ENCODE measurements around the gene CYB5B.
"Not testable (repeated sequence)": the region's sequence is repeated elsewhere in the genome, so short reads cannot be mapped to it uniquely, and the experiment has no call there.

CYB5B gene

DNA sequence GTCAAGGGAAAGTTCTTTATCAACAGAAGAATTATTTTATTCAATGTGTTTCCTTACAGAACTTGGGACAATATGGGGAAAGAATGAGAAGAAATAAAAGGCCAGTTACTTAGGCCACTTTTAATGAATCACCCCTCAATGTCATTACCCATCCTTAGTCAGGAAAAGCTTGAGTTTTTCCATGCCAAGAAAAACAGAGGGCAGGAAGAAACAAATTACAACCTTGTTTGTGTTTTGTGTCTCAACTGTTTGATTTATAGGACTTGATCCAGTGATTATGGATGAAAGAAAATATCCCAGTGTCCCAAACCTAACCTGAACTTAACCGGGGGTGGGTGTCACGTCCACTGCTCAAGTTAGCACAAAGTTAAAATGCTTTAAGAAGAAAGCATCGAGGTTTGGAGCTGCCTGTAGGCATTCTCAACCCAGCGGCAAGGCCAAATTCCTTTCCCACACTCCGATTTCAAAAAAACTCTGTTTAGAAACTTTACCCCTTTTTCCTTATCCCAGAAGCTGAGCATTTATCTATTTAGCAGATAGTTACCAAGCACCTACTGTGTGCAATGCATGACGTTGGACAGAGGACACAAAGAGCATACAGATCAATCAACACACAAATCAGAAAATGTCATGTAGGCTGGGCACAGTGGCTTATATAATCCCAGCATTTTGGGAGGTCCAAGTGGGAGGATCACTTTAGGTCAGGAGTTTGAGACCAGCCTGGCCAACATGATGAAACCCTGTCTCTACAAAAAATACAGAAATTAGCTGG lies 14.0 kb upstream of the CYB5B start:
- DNase-seq: no peak

DNA sequence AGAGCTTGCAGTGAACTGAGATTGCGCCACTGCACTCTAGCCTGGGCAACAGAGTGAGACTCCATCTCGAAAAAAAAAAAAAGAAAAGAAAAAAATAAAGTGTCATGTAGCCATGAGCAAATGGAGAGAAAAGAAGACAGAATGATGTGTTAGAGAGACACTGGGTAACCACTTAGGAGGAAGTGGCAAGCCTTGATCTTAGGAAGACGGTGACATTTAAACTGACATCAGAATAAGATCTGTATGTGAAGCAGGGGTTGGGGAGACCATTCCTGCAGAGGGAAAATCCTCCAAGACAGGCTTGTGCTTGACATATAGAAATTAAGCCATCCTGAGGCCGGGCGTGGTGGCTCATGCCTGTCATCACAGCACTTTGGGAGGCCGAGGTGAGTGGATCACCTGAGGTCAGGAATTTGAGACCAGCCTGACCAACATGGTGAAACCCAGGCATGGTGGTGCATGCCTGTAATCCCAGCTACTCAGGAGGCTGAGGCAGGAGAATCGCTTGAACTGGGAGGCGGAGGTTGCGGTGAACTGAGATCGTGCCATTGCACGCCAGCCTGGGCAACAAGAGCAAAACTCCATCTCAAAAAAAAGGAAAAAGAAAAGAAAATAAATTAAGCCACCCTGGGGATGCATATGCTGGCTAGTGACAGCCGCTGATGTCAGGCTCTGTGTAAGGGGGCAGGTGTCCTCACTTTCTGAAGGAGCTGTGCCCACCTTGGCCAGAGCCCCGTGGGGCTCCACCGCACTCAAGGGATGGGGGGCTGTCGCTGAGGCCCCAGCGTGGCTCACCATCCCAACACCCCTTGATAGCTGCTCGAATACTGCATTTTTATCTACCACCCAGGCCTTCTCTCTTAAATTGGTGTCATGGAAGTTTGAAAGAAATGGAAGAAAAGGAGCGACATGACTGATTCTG lies 13.1 kb upstream of the CYB5B start:
- no peak for DNase-seq

DNA sequence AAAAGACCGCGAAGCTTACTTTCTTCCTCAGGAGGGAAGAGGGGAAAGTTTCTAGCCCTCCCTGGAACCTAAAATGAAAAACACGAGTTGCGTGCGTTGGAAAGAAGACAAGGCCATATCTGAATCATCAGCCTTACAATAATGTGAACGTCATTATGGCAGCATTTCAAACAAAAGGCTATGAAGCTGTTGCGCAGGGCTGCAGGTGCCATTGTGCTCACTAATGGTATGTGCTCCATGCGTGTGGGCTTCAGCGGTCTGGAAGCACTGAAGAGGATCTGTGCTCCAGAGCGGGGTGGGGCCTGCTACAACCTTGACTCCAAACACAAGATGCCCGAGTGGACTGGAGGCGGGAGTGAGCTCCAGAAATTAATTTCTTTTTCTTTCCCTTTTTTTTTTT lies 12.1 kb upstream of the CYB5B start:
- no peak for DNase-seq

DNA sequence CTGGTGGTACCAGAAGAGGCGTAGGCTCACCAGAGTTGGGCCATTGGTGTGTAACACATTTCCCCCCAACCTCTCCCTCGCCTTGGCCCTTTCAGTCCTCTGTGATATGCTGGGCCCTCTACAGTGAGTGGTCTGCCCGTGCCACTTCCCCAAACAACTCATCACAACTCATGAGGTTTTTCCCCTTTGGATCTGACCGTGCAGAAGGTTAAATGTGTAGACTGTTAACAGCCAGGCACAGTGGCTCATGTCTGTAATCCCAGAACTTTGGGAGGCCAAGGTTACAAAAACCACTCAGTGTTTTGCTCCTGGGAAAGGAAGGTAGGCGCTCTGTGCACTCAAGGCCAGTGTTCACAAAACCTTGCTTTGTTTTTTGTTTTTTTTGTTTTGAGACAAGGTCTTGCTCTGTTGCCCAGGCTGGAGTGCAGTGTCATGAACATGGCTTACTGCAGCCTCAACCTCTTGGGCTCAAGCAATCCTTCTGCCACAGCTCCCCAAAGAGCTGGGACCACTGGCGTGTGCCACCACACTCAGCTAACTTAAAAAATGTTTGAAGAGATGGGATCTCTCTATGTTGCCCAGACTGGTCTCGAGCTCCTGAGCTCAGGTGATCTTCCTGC lies 11.3 kb upstream of the CYB5B start:
- DNase-seq: no peak

DNA sequence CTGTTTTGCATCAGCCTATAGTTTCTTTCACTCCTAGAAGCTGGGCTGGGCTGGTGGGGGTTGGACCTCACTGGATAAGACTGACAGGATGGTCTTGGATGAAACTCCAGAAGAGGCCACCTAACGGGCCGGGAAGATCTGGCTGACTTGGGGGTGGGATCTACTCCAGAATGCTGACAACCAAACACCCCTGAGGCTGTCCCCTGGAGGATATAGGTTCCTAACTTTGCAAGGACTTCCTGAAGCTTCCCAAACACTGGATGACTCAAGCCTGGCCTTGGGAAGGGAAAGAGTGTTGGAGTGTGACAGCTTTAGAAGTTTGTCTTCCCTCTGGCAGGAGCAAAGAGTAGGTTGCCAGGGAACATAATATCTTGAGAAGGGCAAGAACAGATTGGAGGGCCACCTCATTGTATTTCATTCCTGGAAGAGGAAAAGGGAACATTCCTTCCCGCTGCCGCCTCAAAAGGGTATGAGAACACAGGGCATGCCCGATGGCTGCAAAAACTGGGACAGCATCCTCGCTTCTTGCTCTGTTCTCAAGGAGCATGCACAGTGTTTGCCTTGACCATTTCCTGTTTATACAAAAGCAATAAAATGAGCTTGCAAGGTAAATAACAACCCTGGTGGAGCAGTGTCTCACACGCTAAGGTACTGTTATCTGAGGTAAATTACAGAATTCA lies 6.8 kb upstream of the CYB5B start:
- DNase-seq: peak in 7 of 14 donors; percentile 4 to 56 (median 33)

DNA sequence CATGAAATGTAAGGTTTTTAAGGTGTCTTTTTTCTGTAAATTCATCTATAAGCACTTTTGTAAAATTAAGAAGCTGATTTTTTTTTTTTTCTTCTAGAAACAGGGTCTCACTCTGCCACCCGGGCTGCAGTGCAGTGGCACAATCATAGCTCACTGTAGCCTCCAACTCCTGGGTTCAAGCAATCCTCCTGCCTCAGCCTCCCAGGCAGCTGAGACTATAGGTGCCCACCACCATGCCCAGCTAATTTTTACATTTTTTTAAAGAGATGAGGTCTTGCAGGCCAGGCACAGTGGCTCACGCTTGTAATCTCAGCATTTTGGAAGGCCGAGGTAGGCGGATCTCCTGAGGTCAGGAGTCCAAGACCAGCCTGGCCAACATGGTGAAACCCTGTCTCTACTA lies 4.5 kb upstream of the CYB5B start:
- no peak for DNase-seq

DNA sequence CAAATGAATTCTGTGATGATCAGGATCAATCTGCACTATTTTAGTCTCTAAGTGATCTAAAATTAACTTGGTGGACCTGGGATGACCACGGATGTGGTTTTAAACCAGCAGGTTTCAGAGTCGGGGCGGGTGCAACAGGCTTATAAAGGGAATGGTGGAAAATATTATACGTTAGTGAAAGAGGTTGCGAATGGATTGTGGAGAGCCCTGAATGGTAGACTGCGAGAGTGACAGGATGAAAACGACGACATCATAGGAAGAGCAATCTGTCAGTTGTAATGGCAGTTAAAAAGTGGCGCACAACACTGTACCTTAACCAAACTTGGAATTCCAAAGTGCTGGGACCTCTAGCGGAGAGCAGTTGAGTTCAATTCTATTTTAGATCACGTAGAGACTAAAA lies 1.2 kb upstream of the CYB5B start:
- DNase-seq: no peak

DNA sequence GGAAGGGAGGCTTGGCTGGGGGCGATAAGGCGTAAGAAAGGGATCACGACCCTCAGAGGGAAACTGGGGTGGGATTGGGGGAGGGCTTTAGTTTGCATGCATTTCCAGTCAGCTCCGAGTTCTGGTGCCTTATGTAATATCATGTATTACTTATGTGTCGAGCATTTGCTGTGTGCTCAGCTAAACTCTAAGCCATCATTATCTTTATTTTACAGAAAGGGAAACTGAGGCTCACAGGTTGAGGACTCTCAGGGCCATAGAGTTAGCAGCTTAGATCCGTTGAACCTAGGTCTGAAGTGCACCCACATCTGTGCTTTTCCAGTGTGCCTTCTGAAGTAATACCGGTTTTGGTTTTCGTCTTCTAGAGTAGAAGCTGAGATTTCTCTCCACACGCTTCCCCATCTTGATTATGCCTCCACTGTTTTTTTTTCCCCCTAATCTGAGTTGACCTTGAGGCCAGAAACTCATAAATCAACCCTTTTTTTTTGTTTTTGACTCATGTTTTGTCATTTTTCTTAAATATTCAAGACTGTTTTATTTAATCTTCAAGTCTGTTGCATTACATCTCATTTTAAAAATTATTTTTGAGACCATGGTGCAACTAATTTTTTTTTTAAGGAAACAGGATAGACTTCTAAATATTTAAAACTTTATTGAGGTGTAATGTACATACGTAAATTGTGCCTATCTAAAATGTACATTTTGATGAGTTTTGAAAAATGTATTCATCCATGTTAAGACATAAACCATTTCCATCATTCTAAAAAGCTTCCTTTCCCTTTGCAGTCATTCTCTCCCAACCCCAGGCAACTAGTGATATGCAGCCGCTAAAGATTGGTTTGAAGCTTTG lies 741 bp downstream of the CYB5B start:
- DNase-seq: no peak

DNA sequence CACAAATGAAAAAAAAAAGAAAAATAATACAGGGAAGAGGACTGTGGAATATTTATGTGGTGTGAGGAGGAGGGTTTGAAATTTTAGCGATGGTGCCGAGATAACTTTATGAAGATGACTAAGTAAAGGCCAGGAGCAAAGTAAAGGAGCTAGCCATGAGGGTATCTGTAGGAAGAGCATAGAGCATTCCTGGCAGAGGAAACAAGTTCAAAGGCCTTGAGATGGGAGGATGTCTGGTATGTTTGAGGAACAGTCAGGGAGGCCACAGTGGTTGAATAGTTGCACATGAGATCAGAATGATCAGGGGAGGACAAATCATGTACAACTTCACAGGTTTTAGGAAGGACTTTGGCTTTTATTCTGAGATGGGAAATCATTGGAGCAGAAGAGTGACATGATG lies 4.2 kb downstream of the CYB5B start:
- DNase-seq: no peak

DNA sequence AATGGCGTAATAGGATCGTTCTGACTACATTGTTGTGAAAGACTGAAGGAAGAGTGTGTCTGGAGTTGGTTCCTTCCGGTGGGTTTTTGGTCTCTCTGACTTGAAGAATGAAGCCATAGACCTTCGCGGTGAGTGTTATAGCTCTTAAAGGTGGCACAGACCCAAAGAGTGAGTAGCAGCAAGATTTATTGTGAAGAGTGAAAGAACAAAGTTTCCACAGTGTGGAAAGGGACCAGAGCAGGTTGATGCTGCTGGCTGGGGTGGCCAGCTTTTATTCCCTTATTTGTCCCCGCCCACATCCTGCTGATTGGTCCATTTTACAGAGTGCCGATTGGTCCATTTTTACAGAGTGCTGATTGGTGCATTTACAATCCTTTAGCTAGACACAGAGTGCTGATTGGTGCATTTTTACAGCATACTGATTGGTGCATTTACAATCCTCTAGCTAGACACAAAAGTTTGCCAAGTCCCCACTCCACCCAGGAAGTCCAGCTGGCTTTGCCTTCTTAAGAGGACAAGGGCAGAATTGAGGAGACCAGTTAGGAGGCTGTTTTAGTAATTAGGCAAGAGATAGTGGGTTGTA lies 4.7 kb downstream of the CYB5B start:
- DNase-seq: not testable (repeated sequence)

DNA sequence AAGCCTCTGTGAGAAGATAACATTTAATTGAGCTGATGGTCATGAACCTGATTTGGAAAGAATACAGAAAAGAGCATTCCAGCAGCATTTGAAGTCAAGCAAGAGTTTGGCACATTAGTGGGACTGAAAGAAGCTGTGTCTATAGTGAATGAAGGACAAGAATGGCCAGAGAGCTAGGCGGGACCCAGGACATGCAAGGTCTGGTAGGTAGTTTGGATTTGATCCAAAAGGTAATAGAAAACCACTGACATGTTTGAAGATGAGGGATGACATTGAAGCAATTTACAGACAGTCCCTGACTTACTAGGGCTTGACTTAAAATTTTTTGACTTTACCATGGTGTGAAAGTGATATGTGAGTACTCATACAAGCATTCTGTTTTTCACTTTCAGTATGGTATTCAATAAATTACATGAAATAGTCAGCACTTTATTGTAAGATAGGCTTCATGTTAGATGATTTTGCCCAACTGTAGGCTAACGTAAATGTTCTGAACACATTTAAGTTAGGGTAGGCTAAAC lies 7.6 kb downstream of the CYB5B start:
- DNase-seq: no peak

DNA sequence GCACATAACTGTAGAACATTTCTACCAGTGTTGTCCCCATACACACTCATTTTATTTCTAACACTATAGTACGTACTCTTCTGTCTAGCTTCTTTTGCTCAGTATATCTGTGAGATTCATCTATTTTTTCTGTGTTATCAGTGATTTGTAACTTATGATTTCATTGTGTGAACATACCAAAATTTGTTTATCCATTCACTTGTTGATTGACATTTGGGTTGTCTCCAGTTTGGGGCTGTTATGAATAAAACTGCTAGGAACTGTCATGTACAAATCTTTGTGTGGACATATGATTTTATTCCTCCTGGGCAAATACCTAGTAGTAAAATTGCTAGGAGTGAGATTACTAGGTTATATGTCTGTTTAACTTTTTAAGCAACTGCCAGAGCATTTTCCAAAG lies 9.6 kb downstream of the CYB5B start:
- no peak for DNase-seq

DNA sequence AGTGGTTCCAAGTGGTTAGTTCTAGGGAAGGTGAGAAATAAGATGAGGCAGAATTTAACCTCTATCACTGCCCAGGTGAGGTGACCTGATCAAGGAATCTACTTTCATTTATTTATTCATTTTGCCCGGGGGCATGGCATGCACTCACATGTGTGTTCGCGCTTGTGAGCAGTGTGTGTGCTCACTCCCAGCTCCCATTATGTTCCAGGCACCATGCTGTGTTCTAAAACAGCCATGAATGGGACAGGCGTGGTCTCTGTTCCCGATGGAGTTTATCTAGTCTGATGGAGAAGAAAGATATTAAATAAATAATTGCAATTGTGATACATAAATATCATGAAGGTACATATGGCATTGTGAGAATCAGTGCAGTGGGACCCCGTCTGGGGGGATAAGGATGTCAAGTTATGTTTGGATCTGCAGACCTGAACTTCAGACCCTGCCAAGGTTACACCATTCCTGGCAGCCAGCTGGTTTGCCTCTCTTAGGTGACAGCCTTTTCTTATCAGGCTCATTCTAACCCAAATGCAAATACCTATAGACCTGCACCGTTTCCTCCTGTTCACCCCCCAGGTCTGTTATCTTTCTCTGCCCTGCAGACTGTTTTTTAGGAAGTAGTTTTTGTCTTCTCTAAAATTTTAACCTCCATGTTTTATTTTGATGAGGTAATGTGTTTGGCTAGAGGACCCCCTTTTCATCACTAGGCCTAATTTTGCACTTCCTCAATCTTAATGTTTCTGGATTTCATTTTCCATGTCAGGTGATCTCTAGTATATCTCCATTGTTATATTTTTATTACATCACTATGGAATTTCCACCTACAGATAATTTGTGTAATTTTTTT lies 11.8 kb downstream of the CYB5B start:
- DNase-seq: no peak

DNA sequence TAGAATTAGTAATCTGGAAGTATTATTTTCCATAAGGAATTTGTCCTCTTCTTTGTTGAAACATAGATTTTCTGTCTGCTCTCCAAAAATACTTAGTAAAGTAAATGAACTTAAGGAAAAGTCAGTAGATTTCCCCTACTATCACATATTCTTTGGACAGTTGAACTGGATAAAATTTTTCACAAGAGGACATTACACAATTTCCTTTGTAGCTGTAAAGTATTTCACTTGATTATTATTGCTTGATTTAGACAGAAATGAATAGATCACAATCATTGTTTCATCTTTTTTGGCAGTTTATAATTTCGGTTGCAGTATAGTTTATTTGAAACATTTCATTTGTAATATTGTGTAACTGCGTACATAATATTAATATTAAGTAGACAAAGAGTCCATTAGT lies 12.5 kb downstream of the CYB5B start:
- no peak for DNase-seq

DNA sequence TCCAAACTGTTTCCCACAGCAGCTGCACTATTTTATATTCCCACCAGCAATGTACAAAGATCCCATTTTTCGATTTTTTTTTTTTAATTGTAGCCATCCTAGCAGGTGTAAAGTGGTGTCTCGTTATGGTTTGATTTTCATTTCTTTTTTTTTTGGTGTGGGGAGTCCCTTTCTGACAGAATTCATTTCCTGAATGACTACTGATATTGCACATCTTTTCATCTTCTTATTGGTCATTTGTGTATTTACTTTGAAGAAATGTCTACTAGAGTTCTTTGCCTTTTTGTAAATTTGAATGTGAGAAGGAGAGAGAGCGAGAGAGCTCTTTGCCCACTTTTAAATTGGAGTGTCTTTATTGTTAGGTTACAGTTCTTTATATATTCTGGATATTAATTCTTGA lies 14.0 kb downstream of the CYB5B start:
- DNase-seq: no peak

DNA sequence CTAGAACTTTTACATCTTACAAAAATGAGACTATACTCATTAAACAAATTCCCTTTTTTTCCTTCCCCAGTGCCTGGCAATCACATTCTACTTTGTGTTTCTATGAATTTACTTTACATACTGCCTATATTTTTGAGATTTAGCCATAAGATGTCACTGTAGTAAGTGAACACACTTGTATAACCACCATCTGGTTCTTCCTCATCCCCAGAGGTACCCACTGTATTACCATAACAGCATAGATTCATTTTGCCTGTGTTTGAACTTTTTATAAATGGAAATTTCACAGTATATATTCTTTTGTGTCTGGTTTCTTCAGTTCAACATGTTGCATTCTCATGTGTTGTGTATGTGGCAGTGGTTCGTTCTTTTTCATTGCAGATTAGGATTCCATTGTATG lies 15.8 kb downstream of the CYB5B start:
- DNase-seq: no peak

DNA sequence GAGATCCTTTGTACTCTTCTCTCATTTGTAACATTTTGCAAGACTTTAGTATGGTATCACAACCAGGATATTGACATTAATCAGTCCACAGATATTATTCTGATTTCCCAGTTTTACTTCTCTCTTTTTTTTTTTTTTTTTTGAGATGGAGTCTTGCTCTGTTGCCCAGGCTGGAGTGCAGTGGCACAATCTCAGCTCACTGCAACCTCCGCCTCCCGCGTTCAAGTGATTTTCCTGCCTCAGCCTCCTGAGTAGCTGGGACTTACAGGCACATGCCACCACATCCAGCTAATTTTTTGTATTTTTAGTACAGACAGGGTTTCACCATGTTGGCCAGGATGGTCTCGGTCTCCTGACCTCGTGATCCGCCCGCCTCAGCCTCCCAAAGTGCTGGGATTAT lies 16.6 kb downstream of the CYB5B start:
- not testable (repeated sequence) for DNase-seq

DNA sequence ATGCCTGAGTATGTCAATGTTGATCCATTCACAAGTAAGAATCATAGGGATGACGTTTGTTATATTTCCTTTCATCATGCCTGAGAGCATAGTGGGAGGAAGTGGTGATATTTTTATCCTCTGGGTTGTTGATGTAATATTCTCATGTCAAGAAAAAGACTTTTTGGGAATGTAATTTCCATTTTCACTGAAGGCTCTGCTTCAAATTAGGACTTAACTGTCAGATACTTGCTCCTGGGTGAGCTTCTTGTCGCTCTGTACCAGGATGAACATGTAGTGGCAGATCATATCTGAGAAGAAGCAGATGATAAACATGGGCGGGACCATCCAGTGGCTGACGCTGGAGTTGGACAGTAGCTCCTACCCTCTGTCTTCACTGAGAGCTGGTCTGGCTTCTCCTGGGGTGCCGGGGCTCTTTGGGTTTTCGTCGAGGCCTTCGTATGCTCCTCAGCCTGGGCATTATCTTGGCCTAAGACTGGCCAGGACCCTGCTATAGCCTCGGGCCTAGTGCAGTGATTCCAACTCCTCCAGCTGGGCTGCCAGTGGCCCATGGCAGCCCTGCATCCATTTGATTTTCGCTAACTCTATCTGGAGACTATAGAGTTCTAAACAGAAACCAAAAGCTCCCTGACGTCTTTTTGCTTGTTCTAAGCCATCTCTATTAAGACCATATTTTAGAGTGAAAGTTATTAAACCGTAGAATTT lies 19.7 kb downstream of the CYB5B start:
- peak in 4 of 14 donors; percentile 7 to 48 (median 16) for DNase-seq

DNA sequence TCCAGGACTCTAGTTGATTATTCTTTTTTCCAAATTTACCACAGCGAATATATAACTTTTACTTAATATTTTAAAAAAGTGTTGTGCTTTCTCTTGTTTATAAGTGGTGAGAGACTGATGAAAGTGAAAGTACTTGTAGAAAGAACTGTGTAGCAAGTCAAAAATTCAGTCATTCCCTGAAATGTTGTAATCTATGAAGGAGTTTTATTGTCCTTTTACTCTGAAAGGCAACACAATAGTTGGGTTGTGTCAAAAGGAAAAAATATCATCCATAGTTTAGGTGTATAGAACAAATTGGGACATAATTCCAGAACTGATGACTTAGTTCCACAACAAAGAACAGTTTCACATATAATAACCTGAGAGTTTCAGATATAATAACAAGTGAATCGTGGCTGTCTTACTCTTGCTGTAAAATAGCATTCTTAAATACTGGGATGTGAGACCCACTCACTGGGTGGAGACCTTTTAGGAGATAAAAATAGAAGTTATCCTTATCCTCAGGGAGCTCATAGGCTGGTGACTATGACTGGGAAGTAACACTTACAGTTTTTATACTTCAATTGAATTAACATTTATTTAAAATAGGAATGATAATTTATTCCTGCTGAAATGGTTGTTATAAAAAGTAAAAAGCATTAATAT lies 20.6 kb downstream of the CYB5B start:
- DNase-seq: no peak

All from C1 segment of cervical spinal cord (tissue), 14 donors.